Femur (tissue), 1 donor: ENCODE measurements around the gene LAYN.

ENCODE experiments used
- DNase-seq: peaks from one replicate; pipeline ENCODE4 v3.0.0-alpha.2; 2017

Gene LAYN

DNA sequence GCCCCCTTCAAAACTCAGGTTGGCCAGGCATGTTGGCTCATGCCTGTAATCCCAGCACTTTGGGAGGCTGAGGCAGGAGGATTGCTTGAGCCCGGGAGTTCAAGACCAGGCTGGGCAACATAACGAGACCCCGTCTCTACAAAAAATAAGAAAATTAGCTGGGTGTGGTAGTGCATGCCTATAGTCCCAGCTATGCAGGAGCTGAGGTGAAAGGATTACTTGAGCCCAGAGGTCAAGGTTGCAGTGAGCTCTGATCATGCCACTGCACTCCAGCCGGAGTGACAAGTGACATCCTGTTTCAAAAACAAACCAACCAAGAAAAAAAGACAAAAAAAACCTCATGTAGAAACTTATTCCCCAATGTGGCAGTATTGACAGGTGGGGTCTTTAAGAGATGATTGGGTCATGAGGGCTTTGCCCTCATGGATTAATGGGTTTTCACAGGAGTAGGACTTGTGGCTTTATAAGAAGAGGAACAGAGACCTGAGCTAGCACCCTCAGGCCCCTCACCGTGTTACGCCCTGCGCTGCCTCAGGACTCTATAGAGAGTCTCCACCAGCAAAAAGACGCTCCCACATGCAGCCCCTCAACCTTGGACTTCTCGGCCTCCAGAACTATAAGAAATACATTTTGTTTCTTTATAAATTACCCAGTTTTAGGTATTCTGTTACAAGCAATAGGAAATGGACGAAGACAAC lies 22.3 kb downstream of the LAYN start:
- DNase-seq = no peak

- DNase-seq = peak; percentile 72
Measured at GRCh38 chr11:111565114-111565720, 24.7 kb downstream of the LAYN start.

DNA sequence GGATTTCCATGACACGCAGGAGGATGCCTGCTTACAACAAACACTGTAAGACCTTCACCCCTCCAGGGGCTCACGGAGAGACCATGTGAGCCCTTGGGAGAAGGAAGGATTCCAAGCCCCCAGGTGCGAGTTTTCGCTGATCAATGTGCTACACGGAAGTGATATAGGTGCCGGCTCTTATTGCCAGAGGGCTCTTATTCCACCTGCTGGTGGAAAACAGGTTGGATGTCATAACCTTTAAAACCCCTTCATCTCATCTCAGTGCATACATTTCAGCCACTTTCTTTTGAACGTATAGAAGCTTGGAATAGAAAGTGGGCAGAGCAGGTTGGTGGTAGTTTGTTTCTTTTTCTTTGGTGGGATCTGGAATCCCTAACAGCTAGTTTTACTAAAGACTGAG lies 25.8 kb downstream of the LAYN start:
- DNase-seq = no peak

- no peak for DNase-seq
Measured at GRCh38 chr11:111569476-111569875, 29.0 kb downstream of the LAYN start.

- DNase-seq = no peak
Measured at GRCh38 chr11:111570796-111571195, 30.3 kb downstream of the LAYN start.

GRCh38 chr11:111571829-111572501 lies 31.4 kb downstream of the LAYN start:
- no peak for DNase-seq

DNA sequence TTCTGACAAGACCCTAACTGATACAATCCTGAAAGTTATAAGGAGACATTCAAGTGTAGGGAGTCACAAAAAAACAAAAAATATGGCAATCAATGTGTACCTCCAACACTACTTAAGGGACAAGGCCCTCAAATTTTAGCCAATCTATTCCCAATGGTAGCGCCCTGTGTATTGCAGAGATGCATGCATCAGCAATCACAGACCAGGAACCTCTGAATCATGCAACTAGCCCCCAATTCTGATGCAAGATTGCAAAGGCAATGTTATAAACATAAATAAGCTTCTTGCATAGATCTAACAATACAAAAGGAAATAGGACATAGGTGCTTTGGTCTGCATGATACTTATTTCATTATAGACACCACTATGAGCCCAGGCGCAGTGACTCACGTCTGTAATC lies 32.1 kb downstream of the LAYN start:
- no peak for DNase-seq

GRCh38 chr11:111573821-111574249 lies 33.3 kb downstream of the LAYN start:
- peak; percentile 43 for DNase-seq

DNA sequence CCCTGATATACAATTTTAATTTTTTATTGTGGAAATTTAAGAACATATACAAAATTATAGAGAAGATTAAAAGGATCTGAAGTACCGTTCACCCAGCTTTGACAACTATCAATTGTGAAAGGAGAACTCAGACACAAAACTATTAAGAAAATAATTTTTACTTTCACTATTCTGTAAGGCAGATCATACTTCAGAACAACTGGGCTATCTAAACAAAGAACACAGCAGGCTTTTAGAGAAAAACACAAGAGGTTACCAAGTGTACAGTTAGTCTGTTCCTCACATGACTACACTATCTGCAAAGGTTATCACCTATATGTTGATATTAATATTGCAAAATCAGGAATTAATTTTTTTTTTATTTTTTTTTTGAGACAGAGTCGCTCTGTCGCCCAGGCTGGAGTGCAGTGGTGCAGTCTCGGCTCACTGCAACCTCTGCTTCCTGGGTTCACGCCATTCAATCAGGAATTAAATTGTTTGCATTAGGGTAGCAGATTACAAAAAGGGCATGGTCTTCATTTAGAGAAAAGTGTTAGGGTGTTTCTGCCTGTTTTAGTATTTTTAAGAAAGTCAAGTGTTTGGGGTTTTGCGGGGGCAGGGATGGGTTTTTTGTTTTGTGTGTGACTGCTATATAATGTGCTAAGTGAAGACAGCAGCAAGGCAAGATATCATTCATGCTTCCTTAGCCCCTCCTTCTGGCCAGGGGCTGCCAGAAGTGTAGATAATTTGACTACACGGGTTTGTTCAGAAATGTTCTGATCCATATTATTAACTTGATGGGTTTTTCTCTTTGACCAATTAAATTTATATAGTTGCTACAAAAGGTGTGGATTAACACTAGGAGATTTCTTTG lies 34.1 kb downstream of the LAYN start:
- no peak for DNase-seq

DNA sequence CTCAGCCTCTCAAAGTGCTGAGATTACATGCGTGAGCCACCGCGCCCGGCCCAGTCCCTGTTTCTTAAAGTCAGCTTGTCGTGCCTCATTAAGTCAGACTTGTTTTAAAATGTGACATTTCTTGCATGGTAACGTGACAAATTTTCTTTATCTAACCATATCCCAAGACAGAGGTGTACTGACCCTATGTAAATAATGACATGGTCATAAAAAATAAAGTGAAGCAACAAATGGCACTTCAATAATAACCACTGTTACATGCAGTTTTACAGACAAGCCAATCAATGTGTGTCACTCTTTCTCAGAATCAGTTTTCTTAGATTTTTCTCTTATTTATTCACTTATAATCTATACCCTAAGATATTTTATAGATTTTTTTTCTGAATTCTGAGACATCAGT lies 35.2 kb downstream of the LAYN start:
- DNase-seq = no peak

GRCh38 chr11:111577821-111578220 lies 37.3 kb downstream of the LAYN start:
- no peak for DNase-seq

DNA sequence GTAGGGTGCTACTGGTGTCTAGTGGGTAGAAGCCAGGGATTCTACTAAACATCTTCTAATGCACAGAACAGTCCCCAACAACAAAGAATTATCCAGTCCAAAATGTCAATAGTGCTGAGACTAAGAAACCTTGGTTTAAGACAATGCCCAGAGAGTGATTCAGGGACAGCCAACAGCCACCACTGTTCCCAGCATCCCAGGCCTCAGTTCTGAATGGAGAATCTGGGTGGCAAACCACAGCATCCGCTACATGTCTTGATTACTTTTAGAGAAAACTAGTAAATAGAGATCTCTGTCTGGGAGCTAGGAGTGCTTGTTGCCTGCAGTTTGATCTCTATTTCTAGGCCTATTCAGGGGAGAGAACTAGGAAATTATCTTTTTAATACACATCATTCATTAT lies 40.8 kb downstream of the LAYN start:
- no peak for DNase-seq

DNA sequence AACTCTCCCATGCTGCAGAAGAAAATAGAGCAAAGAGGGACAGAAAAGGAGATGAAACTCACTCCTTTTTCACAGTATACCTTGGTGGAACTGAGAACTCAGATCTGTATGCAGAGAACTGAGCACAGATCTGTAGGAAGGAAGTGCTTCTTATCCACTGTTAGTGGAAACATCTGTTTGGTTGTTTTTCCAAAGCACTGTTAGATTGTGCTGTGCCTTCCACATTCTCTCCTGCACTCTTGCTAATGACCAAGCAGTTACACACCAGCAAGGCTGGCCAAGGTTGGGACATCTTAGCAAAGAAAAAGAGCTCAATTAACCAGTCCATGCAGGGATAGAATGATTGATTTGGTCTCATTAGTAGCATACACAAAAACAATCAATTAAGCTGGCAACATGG lies 41.6 kb downstream of the LAYN start:
- no peak for DNase-seq

- DNase-seq = no peak
Measured at GRCh38 chr11:111582881-111583280, 42.4 kb downstream of the LAYN start.

DNA sequence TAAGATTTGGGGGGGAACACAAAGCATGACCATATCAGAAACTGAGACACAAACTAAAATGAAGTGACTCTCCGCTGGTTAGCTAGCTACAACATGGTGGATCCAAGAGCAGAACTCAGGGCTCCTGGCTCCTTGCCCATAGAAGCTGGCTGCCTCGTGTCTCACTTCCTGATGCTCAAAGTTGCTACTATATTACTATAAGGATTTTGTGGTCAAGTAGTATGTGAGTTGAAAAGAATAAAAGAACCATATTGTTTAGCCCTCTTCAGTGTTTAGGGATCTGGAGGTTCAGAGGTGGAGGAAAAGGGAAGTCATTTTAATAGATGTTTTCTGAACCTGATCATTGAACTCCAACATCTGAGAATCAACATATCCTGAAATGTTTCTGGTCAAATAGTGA lies 44.9 kb downstream of the LAYN start:
- DNase-seq = no peak

DNA sequence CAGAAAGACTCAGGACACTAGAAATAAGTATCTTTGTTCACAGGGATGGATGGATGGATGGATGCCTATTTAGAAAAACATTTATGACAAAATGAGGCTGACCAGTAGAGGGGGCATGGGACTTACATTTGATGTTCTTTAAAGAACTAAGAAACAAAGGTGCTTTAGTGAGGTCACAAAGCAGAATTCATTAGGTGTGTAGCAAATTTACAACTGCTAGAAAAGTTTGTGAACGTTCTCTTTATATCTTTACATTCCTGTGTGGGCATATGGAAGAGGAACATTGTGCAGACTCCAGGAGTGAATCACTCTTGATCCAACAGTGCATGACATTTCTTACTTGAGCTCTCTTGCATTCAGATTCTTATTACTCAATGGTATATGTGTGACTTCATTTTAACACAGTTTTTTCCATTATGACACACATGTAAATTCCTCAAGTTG lies 45.9 kb downstream of the LAYN start:
- DNase-seq = peak; percentile 39

DNA sequence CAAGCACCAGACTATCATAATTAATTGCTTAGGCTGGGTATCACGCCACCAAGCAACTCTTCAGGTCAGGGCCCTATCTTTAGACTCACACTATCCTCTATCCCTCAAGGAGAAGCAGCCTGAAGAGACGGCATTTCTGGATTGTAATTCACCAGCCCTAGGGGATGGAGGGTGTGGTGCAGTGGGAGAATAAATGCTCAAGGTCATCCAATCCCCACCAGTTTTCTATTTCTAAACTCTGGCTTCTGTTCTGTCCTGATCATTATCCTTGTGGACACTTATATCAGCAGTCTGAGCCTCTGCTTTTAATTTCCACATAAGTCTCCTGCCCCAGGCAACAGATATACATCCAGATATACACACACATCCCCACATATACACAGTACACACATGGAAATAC lies 48.6 kb downstream of the LAYN start:
- no peak for DNase-seq

GRCh38 chr11:111589886-111590499 lies 49.5 kb downstream of the LAYN start:
- DNase-seq = no peak

GRCh38 chr11:111591187-111591960 lies 50.9 kb downstream of the LAYN start:
- no peak for DNase-seq

DNA sequence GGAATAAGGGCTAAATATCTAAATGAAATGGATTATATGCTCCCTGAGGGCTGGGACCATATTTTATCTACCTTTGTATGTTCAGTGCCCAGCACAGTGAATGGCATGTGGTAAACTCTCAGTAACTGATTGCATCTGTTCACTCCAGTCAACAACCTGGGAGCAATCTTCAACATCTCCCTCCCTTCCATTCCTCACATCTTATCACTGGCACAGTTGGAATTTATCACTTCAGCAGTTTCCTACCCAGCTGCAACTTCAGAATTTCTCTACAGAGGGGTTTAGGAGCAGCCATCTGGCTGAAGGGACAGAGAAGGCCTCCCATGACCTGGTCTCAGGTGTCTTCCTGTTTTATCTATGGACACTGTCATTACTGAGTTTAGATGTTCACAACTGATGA lies 52.0 kb downstream of the LAYN start:
- DNase-seq = no peak

DNA sequence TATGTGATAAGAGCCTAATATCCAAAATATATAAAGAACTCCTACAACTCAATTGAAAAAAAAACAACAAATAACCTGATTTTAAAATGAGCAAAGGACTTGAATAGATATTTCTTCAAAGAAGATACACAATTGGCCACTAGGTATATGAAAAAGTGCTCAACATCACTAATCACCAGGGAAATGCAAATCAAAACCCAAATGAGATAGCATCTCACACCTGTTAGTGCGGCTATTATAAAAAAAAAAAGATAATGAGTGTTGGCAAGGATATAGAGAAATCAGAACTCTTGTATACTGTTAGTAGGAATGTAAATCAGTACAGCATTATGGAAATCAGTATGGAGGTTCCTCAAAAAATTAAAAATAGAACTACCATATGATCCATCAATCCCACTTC lies 55.8 kb downstream of the LAYN start:
- no peak for DNase-seq

DNA sequence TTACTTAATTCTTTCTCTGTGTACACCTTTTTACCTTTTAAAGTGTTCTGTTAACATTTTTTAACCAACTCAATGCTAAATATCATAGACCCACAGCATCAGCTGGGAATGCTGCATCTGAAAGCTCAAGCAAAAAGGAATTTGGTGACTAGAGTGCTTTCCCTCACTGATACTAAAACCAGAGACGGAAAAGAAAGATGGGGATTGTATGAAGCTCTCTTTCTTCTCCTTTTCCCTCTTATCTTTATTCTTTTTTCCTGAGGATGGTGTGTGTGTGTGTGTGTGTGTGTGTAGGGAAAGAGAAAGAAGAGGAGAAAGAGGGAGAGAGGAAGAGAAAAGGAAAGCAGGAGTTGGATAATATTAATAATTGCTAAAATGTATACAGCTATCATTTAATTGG lies 57.6 kb downstream of the LAYN start:
- no peak for DNase-seq
